Psoas muscle (tissue), 8 donors: ENCODE data around the gene PARK7. TPM values are rescaled to one million over a fixed set of nuclear protein-coding genes. Genes with fewer than 3 reads are reported as not detected.

Experiments
- ATAC-seq, 4 donors: fragments of 200-7000 bp; cut with Tn5 transposase; one replicate each; pipeline ENCODE4 v1.9.1; 2020; ENCODE audit warnings: moderate library complexity in 3 of 4, mild to moderate bottlenecking in 2 of 4
- DNase-seq, 2 donors: peaks; one replicate each; pipeline ENCODE4 v3.0.0-alpha.2; 2020
- H3K27ac ChIP-seq: fragments of 200-600 bp; one replicate; pipeline ENCODE4 v1.8.0; 2022
- H3K27me3 ChIP-seq, 3 donors: fragments of 200-600 bp in 1 of 3; one replicate each; pipeline versions ENCODE4 v1.6.1 to v1.8.0; 2013 to 2022; ENCODE audit warnings: low read length in 2 of 3, mild to moderate bottlenecking in 2 of 3, moderate library complexity in 1 of 3; ENCODE audit not compliant: insufficient read depth in 3 of 3
- H3K36me3 ChIP-seq, 2 donors: fragments of 200-600 bp in 1 of 2; one replicate each; pipeline versions ENCODE4 v1.6.1 to v1.8.0; 2013 to 2022; ENCODE audit warnings: low read depth in 1 of 2, mild to moderate bottlenecking in 1 of 2, moderate library complexity in 1 of 2; ENCODE audit not compliant: insufficient read depth in 1 of 2
- H3K4me1 ChIP-seq: fragments of 200-600 bp; one replicate; pipeline ENCODE4 v1.8.0; 2022
- H3K4me3 ChIP-seq: fragments of 200-600 bp; one replicate; pipeline ENCODE4 v1.8.0; 2022; ENCODE audit warnings: mild to moderate bottlenecking
- H3K9me3 ChIP-seq: fragments of 200-600 bp; one replicate; pipeline ENCODE4 v1.8.0; 2022
- WGBS, 3 donors: extraction: QIAGEN DNeasy Blood & Tissue Kit; methylation state at CpG; one replicate each; pipeline versions ENCODE4 v1.1.6 to v1.1.7; 2013; 5-methylcytosine and 5-hydroxymethylcytosine counted together
- intact Hi-C, 2 donors: fragments of 100-400 bp; cut with DNase I; formaldehyde crosslinking; loops; one replicate each; pipeline versions ENCODE4 v1.11.0 to v1.14.2; 2022
- polyA plus RNA-seq, 3 donors: library from polyadenylated mRNA; stranded (reverse); fragments of 200-250 nt; gene quantifications; one replicate each; pipeline ENCODE4 v1.2.3, GENCODE V29; 2013
- total RNA-seq, 4 donors: library from RNA; stranded (reverse); fragmentation: NEBNext Ultra II Directional in 2 of 4; extraction: Animal tissue kit (Norgen Biotek cat#: 25700) in 2 of 4; gene quantifications; one replicate each; pipeline versions ENCODE4 v1.2.1 to v1.2.4, GENCODE V29; 2021 to 2023
- TF ChIP-seq, protein P1 (sequence below): fragments of 200-600 bp; IDR thresholded peaks from one replicate; pipeline ENCODE4 v1.8.0; 2022; ENCODE audit warnings: antibody characterized with exemption
- donor health status: healthy with polysubstance abuse.
- donor health status: DM: no; HTN: no; CAD: no; lungs with moderate emphysema.
- donor health status: Bipolar disorder and iron deficiency.
- donor health status: healthy.
- donor health status: DM: yes; HTN: yes; CAD: no.
- donor health status: DM: no; HTN: no; CAD: no.
- donor health status: DM: no; HTN: no; CAD: no.
- donor health status: DM: yes; HTN: yes; CAD: no.

The PARK7 gene
- total and polyA plus RNA-seq, 7 donors = 389 to 467 (median 430) TPM

GRCh38 chr1:7967196-7967595, 5.7 kb downstream of the PARK7 start:
- H3K27ac ChIP-seq = no peak overlapping the region
- peaks cover 11 to 91% of the 10 kb centered on the region in 2 donors for H3K36me3 ChIP-seq
- intact Hi-C loops = no loop called here
- no peak for ATAC-seq
- no peaks in the 10 kb centered on the region for H3K27me3 ChIP-seq
- no peaks in the 10 kb centered on the region for H3K9me3 ChIP-seq
- no peak overlapping the region for H3K4me3 ChIP-seq
- DNase-seq = no peak
- peaks cover 42% of the 10 kb centered on the region for H3K4me1 ChIP-seq
- TF ChIP-seq, protein P1, sequence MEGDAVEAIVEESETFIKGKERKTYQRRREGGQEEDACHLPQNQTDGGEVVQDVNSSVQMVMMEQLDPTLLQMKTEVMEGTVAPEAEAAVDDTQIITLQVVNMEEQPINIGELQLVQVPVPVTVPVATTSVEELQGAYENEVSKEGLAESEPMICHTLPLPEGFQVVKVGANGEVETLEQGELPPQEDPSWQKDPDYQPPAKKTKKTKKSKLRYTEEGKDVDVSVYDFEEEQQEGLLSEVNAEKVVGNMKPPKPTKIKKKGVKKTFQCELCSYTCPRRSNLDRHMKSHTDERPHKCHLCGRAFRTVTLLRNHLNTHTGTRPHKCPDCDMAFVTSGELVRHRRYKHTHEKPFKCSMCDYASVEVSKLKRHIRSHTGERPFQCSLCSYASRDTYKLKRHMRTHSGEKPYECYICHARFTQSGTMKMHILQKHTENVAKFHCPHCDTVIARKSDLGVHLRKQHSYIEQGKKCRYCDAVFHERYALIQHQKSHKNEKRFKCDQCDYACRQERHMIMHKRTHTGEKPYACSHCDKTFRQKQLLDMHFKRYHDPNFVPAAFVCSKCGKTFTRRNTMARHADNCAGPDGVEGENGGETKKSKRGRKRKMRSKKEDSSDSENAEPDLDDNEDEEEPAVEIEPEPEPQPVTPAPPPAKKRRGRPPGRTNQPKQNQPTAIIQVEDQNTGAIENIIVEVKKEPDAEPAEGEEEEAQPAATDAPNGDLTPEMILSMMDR = no peak
- 16 to 35% (median 18%) methylated on average over 1 of the region's 1 CpG for WGBS, 3 donors

DNA sequence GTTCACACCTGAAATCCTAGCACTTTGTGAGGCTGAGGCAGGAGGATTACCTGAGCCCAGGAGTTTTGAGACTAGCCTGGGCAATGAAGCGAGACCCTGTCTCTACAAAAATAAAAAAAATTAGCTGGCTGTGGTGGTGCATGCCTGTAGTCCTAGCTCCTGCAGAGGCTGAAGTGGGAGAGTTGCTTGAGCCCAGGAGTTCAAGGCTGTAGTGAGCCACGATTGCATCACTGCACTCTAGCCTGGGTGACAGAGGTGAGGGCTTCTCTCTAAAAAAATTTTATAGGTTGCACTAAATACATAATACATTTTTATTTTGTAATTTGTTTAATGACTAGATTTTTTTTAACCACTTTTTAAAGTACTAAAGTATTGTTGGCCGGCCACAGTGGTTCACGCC, 6.1 kb downstream of the PARK7 start:
- peaks cover 40% of the 10 kb centered on the region for H3K4me1 ChIP-seq
- peaks cover 11 to 95% of the 10 kb centered on the region in 2 donors for H3K36me3 ChIP-seq
- no peak overlapping the region for H3K4me3 ChIP-seq
- H3K9me3 ChIP-seq = no peaks in the 10 kb centered on the region
- WGBS, 3 donors = 82 to 89% (median 84%) methylated on average over 4 of the region's 4 CpGs
- intact Hi-C loops = no loop called here
- ATAC-seq (no peak), DNase-seq (no peak)
- TF ChIP-seq, protein P1 = no peak
- H3K27ac ChIP-seq = no peak overlapping the region
- no peaks in the 10 kb centered on the region for H3K27me3 ChIP-seq

DNA sequence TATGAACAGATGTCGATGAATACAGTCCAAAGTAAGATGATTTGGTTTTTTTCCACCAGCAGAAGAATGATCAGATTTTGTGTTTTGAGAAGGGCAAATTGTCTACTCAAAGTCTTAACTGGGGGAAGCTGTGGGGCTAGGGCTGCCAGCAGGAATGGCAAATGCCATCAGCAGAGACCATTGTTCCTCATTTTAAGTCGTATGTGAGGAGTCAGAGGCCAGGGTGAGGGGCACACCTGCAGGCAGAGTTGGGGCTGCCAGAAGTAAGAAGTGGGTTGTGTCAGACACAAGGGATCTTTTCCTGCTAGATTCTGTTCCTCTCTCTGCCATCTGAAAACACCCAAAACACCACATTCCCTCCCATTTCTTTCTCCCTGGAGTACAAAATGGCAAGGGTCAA, 8.7 kb downstream of the PARK7 start:
- no peak overlapping the region for H3K27ac ChIP-seq
- intact Hi-C loops = no loop called here
- H3K36me3 ChIP-seq = peaks cover 11 to 76% of the 10 kb centered on the region in 2 donors
- DNase-seq = no peak
- peaks cover 18% of the 10 kb centered on the region for H3K4me1 ChIP-seq
- WGBS, 3 donors = 56 to 69% (median 63%) methylated on average over 2 of the region's 2 CpGs
- H3K4me3 ChIP-seq = no peak overlapping the region
- H3K9me3 ChIP-seq = no peaks in the 10 kb centered on the region
- no peaks in the 10 kb centered on the region for H3K27me3 ChIP-seq
- TF ChIP-seq, protein P1 = no peak
- no peak for ATAC-seq

- Histone ChIP-seq H3K4me3 (no peak overlapping the region), H3K36me3 (peaks cover 11 to 72% of the 10 kb centered on the region in 2 donors), H3K27me3 (no peaks in the 10 kb centered on the region), H3K9me3 (no peaks in the 10 kb centered on the region), H3K27ac (no peak overlapping the region), H3K4me1 (peaks cover 25% of the 10 kb centered on the region)
- TF ChIP-seq, protein P1 = no peak
- 61 to 73% (median 62%) methylated on average over 6 of the region's 6 CpGs for WGBS, 3 donors
- ATAC-seq (no peak), DNase-seq (no peak)
- intact Hi-C loops = no loop called here
These were observed 9.5 kb downstream of the PARK7 start for GRCh38 chr1:7971024-7971423.

DNA sequence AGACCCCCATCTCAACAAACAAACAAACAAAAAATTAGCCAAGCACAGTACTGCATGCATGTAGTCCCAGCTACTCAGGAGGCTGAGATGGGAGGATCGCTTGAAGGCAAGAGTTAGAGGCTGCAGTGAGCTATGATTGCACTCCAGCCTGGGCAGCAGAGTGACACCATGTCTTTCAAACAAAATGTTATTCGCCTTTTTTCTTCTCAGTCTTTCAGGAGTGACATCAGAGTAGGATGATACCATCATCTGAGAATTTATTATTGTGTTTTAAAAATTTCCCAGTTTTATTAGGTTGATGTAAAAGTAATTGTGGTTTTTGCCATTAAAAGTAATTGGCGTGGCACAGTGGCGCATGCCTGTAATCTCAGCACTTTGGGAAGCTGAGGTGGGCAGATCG, 10.8 kb downstream of the PARK7 start:
- Histone ChIP-seq H3K9me3 (no peaks in the 10 kb centered on the region), H3K27ac (no peak overlapping the region), H3K36me3 (peaks cover 17 to 71% of the 10 kb centered on the region in 2 donors), H3K4me1 (peaks cover 26% of the 10 kb centered on the region), H3K27me3 (no peaks in the 10 kb centered on the region), H3K4me3 (no peak overlapping the region)
- ATAC-seq (no peak), DNase-seq (no peak)
- 93 to 97% (median 97%) methylated on average over 5 of the region's 5 CpGs for WGBS, 3 donors
- TF ChIP-seq, protein P1 = no peak
- intact Hi-C loops = no loop called here
